Panc1 (cell line): ENCODE results near the gene NDUFV1.

Source experiments
- POLR2AphosphoS5 ChIP-seq: IDR thresholded peaks from 2 replicates; pipeline ENCODE4 v1.6.1; 2012; ENCODE audit warnings: mild to moderate bottlenecking, low read depth, low read length, moderate library complexity
- SIN3A ChIP-seq: IDR thresholded peaks from 2 replicates; pipeline ENCODE4 v1.6.1; 2012; ENCODE audit warnings: low read depth, mild to moderate bottlenecking, low read length, moderate library complexity, borderline replicate concordance; ENCODE audit not compliant: insufficient read depth
- TCF7L2 ChIP-seq: IDR thresholded peaks from 2 replicates; pipeline ENCODE4 v1.6.1; 2011; ENCODE audit warnings: mild to moderate bottlenecking, low read depth, low read length, inconsistent platforms
- TF ChIP-seq, protein P1 (sequence below): fragments of 450-650 bp; IDR thresholded peaks from 2 replicates; pipeline ENCODE4 v1.5.1; 2017; ENCODE audit warnings: mild to moderate bottlenecking

DNA sequence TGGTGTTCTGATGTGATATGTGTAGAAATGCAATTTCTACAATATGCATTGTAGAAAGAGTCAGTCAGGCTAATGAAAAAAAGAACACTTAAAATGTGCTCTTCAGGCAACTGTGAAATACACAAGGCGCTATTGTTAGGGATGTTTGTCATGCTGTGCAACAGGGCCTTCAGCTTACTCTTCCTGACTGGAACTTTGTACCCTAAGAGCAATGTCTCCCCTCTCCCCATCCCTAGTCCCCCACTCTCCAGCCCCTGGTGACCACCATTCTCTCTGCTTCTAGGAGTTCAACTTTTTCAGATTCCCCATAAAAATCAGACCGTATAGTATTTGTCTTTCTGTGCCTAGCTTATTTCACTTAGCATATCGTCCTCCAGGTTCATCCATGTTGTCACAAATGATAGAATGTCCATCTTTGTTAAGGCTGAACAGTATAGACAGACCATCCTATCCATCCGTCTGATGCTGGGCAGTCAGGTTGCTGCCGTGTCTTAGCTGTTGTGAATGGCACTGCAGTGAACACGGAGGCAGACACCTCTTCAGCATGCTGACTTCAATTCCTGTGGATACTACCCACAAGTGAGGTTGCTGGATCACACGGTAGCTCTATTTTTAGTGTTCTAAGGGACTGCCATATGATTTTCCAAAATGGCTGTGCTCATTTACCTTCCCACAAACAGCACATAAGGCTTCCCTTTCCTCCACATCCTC is 10.7 kb downstream of the NDUFV1 start:
- TF ChIP-seq, protein P1, sequence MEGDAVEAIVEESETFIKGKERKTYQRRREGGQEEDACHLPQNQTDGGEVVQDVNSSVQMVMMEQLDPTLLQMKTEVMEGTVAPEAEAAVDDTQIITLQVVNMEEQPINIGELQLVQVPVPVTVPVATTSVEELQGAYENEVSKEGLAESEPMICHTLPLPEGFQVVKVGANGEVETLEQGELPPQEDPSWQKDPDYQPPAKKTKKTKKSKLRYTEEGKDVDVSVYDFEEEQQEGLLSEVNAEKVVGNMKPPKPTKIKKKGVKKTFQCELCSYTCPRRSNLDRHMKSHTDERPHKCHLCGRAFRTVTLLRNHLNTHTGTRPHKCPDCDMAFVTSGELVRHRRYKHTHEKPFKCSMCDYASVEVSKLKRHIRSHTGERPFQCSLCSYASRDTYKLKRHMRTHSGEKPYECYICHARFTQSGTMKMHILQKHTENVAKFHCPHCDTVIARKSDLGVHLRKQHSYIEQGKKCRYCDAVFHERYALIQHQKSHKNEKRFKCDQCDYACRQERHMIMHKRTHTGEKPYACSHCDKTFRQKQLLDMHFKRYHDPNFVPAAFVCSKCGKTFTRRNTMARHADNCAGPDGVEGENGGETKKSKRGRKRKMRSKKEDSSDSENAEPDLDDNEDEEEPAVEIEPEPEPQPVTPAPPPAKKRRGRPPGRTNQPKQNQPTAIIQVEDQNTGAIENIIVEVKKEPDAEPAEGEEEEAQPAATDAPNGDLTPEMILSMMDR = no peak
- TF ChIP-seq SIN3A = no peak
- TF ChIP-seq TCF7L2 = no peak
- no peak for TF ChIP-seq POLR2AphosphoS5
